ENCODE measurements around the gene MCTP1.

MCTP1 gene

DNA sequence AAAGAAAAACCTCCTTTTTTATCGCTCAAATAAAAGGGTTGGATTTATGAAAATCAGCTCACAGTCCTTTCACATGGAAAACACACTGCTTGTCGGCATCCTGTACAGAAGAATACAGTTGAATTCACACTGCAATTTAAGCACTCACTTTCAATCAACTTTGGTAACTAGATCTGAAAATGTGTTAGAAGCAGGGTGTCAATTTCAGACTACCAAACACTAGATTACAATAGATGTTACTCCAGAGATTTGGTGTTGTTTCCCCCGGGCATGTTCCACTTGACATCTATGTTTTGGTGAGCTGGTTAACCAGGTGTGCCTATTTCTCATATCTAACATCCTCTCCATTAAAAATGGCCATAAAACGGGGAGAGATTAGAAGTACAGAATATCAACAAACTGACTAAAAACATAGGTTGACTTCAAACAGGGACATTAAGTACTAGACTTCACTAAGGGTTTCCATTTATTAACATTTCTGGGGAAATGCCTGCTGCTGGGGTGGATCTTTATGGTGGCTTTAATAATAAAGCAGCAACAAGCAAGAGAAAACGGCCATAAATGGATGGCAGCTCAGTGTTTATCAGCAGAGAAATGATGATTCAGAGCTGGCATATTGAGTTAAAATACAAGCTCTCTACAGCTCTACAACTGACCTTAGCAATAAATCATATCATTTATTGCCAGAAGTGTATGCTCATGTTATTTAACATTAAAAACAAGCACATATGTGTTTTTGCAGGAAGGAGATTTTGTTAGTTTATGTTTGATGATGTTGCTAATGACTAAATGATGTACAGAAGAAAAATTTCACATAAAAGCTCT lies 507.6 kb downstream of the MCTP1 start:
- no peak for DNase-seq (ENCODE audit: low read depth in 2 of 2, low spot score in 1 of 2)

DNA sequence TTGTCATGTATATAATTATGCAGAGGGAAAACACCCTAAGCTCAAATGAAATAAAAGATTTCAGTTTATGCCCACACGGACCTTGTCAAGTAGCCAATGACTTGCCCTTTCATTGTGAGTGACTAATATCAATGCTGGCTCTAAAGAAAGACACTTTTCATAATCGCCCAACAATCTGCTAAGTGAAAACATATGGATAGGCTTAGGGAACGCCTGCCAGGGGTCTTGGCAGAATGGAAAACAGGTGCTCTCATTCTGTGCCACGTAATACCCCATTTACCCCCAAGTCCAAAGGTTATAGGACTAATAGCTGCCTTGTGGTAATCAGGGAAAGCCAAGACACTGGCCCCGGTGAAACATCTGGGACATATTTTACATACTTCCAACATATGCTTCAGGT lies 508.7 kb downstream of the MCTP1 start:
- DNase-seq (ENCODE audit: low read depth in 2 of 2, low spot score in 1 of 2) = no peak

DNA sequence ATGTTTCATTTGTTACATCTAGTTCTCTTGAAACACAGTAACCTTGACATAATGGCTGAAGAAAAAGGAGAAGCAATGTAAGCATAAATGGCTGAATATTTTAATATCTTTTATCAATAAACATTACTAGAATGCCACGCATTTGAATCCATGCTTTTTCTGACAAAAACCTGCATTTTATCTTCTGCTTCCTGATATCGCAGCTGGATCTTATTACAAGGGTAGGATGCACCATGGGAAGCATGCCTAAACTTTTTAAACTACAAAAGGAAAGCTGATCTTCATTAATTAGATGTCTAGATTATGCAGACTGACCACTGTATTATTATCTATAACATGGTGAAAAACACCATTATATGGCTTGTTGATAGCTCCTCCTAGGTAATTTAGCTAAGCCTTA lies 509.8 kb downstream of the MCTP1 start:
- no peak for DNase-seq (ENCODE audit: low read depth in 2 of 2, low spot score in 1 of 2)

DNA sequence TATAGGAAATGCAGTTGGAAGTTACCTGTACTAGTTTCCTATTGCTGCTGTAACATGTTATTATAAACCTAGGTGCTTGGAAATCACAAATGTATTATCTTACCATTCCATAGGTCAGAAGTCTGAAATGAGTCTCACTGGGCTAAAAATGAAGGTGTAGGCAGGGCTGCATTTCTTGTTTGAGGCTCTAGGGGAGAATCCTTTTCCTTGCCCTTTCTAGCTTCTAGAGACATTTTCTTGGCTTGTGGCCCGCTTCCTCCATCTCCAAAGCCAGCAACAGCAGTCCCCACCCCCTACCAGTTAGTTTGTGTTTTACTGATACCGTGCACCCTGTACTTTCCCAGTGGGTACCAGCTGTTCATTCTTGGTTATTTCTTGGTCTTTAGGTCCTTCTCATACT lies 513.2 kb downstream of the MCTP1 start:
- no peak for DNase-seq (ENCODE audit: low read depth in 2 of 2, low spot score in 1 of 2)

DNA sequence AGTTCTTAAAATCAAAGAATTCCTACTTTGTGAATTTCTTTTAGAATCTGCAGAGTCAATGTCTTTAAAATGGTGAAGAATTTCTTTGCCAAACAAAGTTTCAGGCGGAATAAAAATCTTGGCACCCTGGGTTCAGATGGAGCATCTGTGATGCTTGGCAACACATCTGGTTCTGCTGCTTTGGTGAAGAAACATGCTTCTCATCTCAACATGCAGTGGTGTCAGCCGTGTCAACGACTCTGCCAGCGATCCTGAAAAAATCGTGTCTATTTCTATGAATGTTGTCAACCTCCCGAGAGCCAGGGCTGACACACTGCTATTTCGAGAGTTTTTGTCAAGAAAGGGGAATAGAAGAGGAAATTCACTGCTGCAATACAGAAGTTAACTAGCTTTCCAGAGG lies 514.9 kb downstream of the MCTP1 start:
- DNase-seq (ENCODE audit: low read depth in 2 of 2, low spot score in 1 of 2) = no peak

DNA sequence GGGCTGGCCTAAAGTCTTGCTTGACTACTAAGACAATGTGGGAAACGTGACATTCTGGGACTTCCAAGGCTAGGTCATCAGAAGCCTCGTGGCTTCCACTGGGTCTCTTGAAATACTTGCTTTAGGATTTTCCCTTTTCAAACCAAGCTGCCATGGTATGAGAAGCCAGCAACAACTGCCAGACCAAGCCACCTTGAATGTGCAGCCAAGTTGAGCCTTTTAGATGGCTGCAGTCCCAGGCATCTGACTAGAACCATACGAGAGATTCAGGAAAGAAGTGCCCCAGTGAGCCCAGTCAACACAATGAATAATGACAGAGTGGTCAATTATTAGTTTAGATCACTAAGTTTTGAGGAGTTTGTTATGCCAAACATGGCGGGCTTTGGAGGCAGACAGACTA lies 523.1 kb downstream of the MCTP1 start:
- DNase-seq (ENCODE audit: low read depth in 2 of 2, low spot score in 1 of 2) = no peak

DNA sequence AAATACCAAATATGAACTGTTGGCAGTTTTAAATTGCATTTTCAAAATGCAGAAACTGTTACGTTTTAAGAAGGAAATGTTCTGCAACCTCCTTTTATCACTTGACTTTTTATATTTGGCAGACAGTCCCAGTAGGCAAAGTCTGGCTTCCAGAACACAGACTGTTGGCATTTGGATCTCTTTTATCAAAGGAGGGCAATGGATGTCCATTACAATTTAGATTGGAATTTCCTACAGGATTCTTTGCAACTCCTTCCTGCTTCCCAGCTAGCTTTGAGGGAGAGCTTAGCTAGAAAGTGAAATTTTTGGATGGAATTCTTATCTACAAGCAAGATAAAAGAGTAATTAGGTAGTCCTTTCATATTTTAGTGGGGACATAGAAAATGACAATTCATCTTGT lies 523.8 kb downstream of the MCTP1 start:
- DNase-seq (ENCODE audit: low read depth in 2 of 2, low spot score in 1 of 2) = no peak

DNA sequence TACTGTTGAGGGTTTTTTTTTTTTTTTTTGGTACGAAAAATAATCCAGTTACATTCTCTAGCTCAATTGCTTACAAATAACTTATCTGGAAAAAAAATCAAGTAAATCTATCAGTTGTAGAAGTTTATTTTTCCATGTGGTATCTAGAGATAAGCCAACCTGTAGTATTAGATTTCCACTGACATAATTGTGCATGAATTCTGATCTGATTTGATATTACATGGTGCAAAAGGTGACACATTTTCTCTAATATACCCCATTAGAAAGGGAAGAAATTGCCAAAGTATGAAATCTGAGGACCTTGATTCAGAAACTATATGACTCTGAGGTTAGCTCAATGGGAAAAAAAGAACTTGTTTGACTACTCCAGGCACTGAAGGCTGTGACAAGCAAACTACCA lies 524.9 kb downstream of the MCTP1 start:
- DNase-seq (ENCODE audit: low read depth in 2 of 2, low spot score in 1 of 2) = no peak

DNA sequence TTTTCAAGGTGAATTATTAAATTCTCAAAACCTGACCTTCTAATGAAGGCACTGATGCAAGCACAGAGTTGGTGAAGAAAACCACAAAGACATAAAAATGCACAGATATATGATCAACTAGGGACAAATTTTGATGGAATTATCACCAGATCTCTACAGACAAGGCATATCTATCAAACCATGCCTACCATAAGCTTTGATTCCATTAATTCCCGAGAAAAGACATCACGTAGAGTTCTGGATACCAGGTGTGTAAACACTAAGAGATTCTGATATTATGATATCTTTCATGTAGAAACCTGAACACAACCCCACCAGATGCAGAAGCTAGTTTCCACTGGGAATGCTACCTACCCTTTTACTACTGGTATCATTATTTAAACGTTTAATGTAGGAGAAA lies 525.9 kb downstream of the MCTP1 start:
- DNase-seq (ENCODE audit: low read depth in 2 of 2, low spot score in 1 of 2) = no peak

DNA sequence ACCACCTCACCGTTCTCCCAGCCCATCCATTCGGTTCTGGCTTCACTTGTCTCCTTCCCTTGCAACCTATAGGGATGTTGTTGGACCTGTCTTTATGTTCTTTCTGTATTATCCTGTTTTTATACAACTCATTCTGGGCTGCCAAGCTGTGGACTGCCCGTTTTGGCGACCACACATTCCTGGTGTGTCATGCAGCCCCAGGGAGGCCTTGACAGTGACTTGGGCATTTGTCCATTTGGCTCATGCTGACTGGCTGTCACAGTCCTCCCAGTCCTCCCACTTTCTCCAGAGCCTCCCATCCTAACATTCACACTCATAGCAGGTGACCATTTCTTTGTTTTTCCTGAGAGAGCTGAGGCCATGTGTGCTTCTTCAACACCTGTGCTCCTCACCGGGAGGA lies 530.1 kb downstream of the MCTP1 start:
- DNase-seq (ENCODE audit: low read depth in 2 of 2, low spot score in 1 of 2) = no peak

DNA sequence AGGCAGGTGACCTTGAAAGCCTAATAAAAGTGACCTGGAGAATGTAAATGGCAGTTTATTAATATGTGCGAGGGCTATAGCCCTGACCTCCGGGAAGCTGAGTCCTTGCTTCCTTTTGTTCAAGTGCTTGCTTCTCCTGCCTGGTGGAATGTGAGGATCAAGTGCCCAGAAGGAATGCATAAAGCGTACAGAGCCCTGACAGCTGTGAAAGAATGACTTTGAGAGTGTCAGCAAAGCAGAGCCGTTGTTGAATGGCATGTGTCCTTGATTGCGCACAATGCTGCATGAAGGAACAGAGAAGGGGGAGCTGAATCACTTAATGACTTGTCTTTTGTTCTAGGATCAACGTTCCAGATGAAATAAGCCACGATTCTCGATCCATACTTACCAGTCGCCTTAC lies 533.4 kb downstream of the MCTP1 start:
- no peak for DNase-seq (ENCODE audit: low read depth in 2 of 2, low spot score in 1 of 2)

DNA sequence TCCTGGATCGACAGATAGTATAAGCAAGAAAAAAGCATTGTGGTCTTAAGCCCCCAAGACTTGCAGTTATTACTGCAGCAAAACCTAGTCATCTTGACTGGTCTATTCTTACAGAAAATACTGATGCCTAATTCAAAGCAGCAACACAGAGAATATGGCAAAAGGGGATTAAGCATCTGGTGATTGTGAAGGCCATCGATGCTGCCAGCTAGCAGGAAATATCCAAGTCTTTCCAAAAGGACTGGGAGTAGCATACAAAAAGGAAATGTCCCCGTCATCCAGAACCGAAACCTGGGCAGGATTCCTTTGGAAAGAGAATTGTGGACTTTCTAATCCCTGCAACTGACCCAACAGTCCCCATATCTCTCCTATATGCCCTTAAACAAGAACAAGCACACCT lies 534.2 kb downstream of the MCTP1 start:
- no peak for DNase-seq (ENCODE audit: low read depth in 2 of 2, low spot score in 1 of 2)

DNA sequence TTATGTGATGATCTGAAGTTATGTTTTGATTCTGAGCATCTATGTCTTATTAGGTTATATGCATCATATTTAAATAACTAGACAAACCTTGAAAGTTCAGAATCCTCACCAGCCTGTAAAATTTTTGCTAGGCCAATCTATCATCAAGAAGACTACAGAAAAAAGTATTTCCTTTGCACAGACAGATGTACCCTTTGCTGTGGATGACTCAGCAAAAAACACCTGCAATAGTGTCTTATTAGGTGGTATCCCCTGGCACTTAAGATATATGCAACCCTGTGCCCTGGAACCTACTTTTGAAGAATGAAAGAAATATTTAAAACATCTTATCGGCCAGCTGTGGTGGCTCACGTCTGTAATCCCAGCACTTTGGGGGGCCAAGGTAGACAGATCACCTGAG lies 535.9 kb downstream of the MCTP1 start:
- no peak for DNase-seq (ENCODE audit: low read depth in 2 of 2, low spot score in 1 of 2)

DNA sequence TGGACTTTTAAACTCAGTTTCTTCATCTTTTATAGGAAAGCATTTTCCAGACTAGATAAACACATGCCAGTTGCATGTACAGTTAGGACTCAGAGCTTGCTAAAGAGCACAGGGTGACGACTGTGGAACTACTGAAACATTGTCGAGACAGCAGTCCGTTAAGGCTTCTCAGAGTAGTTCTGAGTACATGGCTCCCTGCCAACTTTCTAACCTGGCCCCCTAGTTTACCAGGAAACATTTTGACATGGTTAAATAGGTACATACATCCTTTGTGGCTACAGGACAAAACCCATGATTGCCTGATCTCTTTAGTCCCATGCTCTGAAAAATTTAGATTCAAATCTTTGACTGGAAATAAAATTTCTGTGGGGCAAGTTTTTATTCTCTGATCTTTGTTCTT lies 536.7 kb downstream of the MCTP1 start:
- no peak for DNase-seq (ENCODE audit: low read depth in 2 of 2, low spot score in 1 of 2)

DNA sequence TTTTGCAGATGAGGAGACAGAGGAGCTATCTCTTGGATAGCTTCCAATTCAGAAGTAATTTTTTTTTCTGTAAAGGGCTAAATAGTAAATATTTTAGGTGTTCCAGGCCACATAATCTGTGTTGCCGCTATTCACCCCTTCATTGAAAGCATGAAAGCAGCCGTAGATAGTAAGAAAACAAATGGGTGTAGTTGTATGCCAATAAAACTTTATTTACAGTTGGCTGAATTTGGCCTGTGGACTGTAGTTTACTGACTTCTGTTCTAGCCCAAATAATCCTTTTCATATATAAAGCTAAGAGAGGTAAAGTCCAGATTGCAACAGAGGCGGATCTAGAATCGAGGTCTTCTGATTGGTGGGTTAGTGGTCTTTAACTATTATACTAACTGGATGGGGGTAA lies 537.5 kb downstream of the MCTP1 start:
- no peak for DNase-seq (ENCODE audit: low read depth in 2 of 2, low spot score in 1 of 2)

DNA sequence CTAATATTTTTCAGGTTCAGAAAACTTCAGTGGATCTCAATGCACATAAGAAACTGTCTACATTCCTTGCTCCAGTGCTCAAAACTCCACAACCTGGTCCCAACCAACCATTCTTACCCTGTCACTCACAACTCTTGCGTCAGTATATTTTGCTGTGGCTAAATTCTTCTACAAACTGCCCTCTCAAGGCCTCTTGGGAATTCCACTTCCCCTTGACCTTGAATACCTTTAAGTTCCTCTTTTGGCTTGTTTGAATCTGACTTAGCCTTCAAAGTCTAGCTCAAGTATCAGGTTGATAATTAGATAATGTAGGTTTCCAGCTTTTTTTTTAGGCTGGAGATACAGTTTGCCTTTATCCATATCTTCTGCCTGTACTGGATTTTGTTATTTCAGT lies 538.2 kb downstream of the MCTP1 start:
- DNase-seq (ENCODE audit: low read depth in 2 of 2, low spot score in 1 of 2) = no peak

DNA sequence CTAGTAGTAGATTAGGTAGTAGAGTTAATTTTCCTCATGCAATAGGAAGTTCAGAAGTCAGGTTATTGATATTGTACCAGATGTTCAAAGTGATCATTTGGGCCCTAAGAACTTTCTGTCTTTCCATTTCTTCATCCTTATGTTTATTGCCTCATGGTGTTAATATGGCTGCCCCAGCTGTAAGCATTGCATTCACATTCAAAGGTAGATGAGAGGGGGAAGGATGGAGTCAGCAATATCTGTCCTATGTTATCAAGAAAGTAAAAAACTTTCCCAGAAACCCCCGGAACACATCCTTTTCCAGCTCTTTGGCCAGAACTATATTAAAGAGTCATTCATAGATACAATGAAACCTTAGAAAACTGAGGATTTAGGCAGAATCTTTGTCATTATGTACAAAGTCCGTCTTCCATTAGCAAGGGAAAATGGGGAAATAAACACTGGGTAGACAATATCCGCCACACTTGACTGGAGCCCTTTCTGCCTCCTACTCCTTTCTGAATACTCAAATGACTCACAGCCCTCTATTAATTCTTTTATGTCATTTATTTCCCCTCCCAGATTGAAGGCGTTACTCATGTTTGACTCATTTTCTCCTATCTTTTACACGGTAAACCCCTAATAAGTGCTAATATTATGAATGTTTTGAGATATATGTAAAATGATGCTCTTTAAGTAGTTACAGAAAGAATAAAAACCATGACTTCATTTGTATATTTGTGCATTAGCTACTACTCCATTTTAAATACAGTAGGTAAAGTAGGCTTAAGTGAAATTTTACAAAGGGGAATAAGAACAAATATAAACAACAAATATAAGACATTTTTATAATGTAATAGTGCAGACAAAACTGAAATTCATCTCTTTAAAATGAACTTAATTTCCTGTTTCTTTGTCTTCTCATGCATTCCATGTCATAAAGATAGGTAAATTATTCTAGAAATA lies 538.8 kb downstream of the MCTP1 start:
- DNase-seq (ENCODE audit: low read depth in 2 of 2, low spot score in 1 of 2) = no peak

DNA sequence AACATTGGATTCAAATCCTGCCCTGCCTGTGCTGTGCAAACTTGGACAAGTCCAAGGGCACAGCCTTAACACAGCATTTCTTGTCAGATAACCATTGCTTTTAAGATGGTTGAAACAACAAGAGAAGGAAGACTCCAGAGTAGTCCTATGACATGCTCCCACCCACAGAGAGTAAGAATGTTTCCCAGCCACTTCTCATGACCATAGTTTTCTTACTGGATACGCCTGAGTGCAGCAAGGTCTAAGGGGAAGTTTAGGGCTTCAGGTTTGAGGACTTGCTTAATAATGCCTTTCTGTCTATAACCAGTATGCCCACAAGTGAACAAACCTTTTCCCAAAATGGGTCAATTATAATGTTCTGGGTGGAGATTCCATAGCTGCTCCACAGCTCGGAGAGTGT lies 540.0 kb downstream of the MCTP1 start:
- no peak for DNase-seq (ENCODE audit: low read depth in 2 of 2, low spot score in 1 of 2)

DNA sequence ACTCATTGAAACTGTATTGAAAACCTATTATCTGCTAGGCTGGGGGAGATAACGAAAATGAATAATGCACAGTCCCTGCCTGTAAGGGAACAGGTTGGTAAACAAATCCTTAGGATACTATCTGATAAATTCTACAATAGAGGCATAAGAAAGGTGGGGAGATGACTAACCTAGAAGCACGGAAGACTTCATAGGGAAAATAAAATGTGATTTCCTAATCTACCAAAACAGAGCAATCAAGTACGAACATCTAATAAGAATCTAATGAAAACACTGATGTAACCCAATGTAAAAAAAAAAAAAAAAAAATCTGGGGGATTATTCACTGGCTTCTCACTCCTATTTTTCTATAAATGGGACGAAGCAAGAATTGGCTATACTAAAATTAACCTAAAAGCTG lies 542.0 kb downstream of the MCTP1 start:
- DNase-seq (ENCODE audit: low read depth in 2 of 2, low spot score in 1 of 2) = no peak

DNA sequence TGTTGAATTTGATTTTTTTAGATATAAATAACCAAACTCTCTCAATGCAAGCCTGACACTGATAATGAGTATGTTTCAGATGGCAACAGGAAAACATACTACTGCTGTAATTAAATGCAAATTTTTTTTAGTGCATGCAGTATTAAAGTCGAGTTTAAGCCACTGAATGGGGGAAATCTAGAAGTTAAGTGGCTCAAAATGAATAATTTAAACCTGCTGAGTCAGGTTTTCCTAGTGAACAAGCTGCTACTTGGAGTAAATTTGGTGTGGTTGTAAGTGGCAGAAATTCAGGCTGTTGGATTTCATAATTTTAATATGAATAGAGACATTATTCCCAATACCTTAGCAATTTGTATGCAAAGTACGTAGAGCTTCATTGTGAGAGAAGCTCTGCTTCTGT lies 544.6 kb downstream of the MCTP1 start:
- DNase-seq (ENCODE audit: low read depth in 2 of 2, low spot score in 1 of 2) = no peak

DNA sequence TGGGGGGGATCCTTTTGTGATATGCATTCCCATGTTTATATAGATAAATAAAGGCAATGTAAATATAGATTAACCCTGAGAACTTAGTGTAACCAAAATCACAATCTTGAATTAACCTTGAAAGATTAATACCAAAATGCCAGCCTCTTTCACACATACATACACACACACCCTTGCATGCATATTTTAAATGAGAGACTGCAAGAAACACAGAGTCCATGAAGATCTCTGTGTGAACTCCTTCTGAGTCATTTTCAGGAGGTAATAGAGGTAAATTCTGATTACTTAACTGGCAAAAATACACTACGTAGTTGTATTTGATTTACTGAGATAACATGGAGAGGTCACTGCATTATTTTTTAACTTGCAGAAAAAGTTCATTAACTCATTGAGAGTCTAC lies 548.4 kb downstream of the MCTP1 start:
- no peak for DNase-seq (ENCODE audit: low read depth in 2 of 2, low spot score in 1 of 2)

DNA sequence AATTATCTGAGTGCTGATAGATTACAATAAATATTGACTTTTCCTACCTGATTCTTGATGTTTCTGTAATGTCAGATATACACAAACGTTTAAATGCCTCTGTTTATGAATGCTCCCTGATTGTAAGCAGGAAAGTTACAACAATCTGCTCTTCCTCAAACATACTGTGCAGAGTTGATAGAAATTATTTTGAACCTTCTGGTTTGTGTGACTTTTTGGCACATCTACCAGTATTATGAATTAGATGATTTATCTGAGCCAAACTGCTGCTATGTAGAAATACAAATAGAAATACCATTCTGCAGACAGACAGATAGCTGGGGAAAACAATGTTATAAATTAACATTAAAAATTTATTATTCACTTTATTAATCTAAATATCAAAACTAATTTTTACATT lies 553.4 kb downstream of the MCTP1 start:
- DNase-seq (ENCODE audit: low read depth in 2 of 2, low spot score in 1 of 2) = no peak
